AG10803 (cell line): ENCODE data around the gene LRRN4CL.

ENCODE experiments used
- DNase-seq: peaks from one replicate; pipeline ENCODE4 v3.0.0; 2010; ENCODE audit warnings: low read depth
- H3K4me3 ChIP-seq: 2 replicates; pipeline ENCODE4 v1.5.1; 2011; ENCODE audit warnings: mild to moderate bottlenecking, low read length, control low read depth
- TF ChIP-seq, protein P1 (sequence below): conservative IDR thresholded peaks from 2 replicates; pipeline ENCODE4 v1.5.1; 2011; ENCODE audit warnings: mild to moderate bottlenecking, low read length, control low read depth, inconsistent platforms

The LRRN4CL gene

DNA sequence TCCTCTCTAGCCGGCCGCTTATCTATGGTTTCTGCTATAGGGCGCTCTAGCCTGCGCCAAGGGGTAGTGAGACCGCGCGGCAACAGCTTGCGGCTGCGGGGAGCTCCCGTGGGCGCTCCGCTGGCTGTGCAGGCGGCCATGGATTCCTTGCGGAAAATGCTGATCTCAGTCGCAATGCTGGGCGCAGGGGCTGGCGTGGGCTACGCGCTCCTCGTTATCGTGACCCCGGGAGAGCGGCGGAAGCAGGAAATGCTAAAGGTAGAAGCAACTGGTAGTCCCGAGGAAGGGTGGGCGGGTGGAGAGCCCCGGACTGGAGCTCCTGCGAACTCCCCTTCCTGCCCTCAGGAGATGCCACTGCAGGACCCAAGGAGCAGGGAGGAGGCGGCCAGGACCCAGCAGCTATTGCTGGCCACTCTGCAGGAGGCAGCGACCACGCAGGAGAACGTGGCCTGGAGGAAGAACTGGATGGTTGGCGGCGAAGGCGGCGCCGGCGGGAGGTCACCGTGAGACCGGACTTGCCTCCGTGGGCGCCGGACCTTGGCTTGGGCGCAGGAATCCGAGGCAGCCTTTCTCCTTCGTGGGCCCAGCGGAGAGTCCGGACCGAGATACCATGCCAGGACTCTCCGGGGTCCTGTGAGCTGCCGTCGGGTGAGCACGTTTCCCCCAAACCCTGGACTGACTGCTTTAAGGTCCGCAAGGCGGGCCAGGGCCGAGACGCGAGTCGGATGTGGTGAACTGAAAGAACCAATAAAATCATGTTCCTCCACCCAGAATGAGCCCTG lies 17.5 kb downstream of the LRRN4CL start, which contains the start of the genes LBHD1 and UQCC3:
LBHD1 (minus strand) TSS at position 660 of the 782 bp plus-strand sequence. CDS start 2,236 bp downstream, outside the sequence.
UQCC3 (plus strand) TSS at position 66 of the 782 bp plus-strand sequence; CDS start at position 139, 73 bp downstream.
- H3K4me3 ChIP-seq: peak within 1 kb of the TSS; percentile 88
- peak; percentile 89 for DNase-seq
- TF ChIP-seq, protein P1, sequence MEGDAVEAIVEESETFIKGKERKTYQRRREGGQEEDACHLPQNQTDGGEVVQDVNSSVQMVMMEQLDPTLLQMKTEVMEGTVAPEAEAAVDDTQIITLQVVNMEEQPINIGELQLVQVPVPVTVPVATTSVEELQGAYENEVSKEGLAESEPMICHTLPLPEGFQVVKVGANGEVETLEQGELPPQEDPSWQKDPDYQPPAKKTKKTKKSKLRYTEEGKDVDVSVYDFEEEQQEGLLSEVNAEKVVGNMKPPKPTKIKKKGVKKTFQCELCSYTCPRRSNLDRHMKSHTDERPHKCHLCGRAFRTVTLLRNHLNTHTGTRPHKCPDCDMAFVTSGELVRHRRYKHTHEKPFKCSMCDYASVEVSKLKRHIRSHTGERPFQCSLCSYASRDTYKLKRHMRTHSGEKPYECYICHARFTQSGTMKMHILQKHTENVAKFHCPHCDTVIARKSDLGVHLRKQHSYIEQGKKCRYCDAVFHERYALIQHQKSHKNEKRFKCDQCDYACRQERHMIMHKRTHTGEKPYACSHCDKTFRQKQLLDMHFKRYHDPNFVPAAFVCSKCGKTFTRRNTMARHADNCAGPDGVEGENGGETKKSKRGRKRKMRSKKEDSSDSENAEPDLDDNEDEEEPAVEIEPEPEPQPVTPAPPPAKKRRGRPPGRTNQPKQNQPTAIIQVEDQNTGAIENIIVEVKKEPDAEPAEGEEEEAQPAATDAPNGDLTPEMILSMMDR: no peak

GRCh38 chr11:62671236-62671607 lies 18.1 kb downstream of the LRRN4CL start:
- TF ChIP-seq, protein P1: no peak
- H3K4me3 ChIP-seq: peak overlapping the region; percentile 88
- DNase-seq: no peak

DNA sequence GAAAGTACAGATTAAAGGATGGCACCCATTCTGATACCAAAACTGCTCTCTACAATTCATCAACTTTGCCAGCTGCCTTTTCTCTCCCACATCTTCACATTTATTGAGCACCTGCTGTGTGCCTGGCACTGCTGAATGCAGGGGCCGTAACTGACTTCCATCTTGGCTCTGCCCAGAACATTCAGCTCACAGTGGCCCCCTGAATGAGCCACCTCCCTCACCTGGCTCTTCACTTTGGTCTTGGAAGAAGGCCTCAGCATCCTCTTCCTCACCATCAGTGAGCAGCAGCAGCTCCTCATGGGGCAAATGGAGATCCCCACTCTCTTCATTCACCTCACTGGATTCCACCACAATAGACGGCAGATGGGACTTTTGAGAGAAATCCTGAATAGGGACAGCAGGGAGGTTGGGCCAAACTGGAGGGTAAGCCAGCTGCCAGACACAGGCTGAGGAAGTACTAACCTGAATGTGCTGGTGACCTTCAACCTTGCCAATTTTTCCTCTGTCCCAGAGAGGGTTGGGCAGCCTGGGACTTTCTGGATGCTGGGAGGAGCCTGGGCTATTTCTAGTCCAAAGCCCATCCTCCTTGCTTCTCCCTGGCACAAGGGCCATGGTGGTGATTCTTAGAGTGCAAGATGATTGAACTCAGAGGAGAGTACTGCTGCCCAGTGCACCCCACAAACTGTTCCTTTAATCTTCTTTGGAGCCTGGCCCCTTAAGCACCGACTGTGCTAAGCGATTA lies 19.7 kb downstream of the LRRN4CL start:
- DNase-seq: no peak
- TF ChIP-seq, protein P1: no peak
- no peak overlapping the region for H3K4me3 ChIP-seq

- no peak overlapping the region; the same call in 1 of the 2 replicates for H3K4me3 ChIP-seq
- TF ChIP-seq, protein P1: no peak
- DNase-seq: no peak
Measured at GRCh38 chr11:62667460-62667859, 21.9 kb downstream of the LRRN4CL start.

GRCh38 chr11:62666259-62666926 lies 22.9 kb downstream of the LRRN4CL start:
- TF ChIP-seq, protein P1: no peak
- no peak for DNase-seq
- H3K4me3 ChIP-seq: peak overlapping the region; percentile 93

GRCh38 chr11:62665599-62666258 lies 23.6 kb downstream of the LRRN4CL start:
- DNase-seq: peak; percentile 65
- TF ChIP-seq, protein P1: no peak
- H3K4me3 ChIP-seq: peak overlapping the region; percentile 93
